ENCODE data around the gene RNU1-3. TPM values are rescaled to one million over a fixed set of nuclear protein-coding genes. Genes with fewer than 3 reads are reported as not detected.

The RNU1-3 gene
- total and polyA plus RNA-seq, 9 of the 15 experiments (the other 6 are each of a cell fraction or from before 2014, with no cell fraction given): under 0.01 to 32,823 (median 2,538) TPM; not detected in 4

DNA sequence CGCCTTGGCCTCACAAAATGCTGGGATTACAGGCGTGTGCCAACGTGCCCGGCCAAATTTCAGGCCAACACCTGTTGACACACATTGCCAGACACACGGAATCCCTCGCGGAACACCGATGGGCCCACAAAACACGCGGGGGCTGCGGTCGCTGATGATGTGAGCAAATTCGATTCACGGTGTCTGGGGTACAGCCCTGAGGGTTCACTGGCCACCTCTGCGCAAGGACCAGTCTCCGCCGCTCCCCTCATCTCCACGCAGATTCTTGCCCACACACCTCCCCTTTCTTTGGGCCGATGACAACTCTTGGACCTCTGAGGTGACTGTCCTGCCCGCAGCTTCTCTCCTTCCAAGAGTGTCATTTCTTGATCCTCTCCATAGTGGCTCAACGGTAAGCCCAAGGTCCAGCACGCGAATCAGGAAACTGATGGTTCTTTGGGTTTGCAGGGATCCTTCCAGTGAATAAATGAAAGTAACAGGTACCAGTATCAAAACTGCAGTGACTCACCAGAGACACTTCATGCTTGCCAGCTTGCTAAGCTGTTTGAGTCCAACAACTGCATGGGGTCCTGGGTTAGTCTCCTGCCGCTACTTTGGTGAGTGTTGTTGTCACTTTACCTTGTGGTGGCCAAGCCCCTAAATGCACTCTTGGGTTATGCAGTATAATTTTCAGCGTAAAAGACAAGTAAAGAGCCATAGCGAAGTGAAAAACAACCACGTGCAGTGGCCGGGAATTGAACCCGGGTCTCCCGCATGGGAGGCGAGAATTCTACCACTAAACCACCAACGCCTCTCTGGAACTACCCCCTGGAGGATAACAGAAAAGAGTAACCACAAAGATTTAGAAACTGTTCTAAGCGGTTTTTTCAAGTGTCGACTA, 11.0 kb upstream of the RNU1-3 start (continued):
- TF ChIP-seq PPARD (CRISPR knock-in tag; IDR thresholded peaks at IDR 0.05) (no peak), L3MBTL2 (IDR thresholded peaks at IDR 0.05) (peak; percentile 59; the same call in 1 of the 2 replicates), ZNF79 (CRISPR knock-in tag; IDR thresholded peaks at IDR 0.05; ENCODE audit: low read depth) (no peak), MED1 (CRISPR knock-in tag; IDR thresholded peaks at IDR 0.05; ENCODE audit: borderline replicate concordance) (no peak), RHOXF2B (CRISPR knock-in tag; conservative IDR thresholded peaks at IDR 0.05) (0 out of 2 replicates have a peak, but pooled peaks have one; percentile 44), TRIM28 (IDR thresholded peaks at IDR 0.05) (peak; percentile 69; the same call in 1 of the 2 replicates), BRF1 (IDR thresholded peaks at IDR 0.05; ENCODE audit: borderline replicate concordance, extremely low read depth, insufficient read length) (peak; percentile 39), ESRRA (IDR thresholded peaks at IDR 0.05; ENCODE audit: borderline replicate concordance, low read depth) (peak; percentile 59; the same call in 1 of the 2 replicates), POLR2AphosphoS5 (IDR thresholded peaks at IDR 0.05; ENCODE audit: control insufficient read depth, insufficient read depth, low read depth, low read length) (no peak), HMG20B (CRISPR knock-in tag; IDR thresholded peaks at IDR 0.05) (0 out of 2 replicates have a peak, but pooled peaks have one; percentile 55), ZNF239 (CRISPR knock-in tag; IDR thresholded peaks at IDR 0.05) (0 out of 2 replicates have a peak, but pooled peaks have one; percentile 9), FIP1L1 (IDR thresholded peaks at IDR 0.05; ENCODE audit: low read depth, low read length, poor library complexity, severe bottlenecking) (no peak), MTA2 (IDR thresholded peaks at IDR 0.05; ENCODE audit: low read depth) (no peak), ERF (CRISPR knock-in tag; IDR thresholded peaks at IDR 0.05) (peak; percentile 81; the same call in 1 of the 2 replicates), SAFB2 (IDR thresholded peaks at IDR 0.05; ENCODE audit: borderline replicate concordance, low read depth, low read length, severe bottlenecking) (no peak), TCFL5 (CRISPR knock-in tag; conservative IDR thresholded peaks at IDR 0.05) (no peak), ZNF212 (CRISPR knock-in tag; IDR thresholded peaks at IDR 0.05) (no peak)
- TF ChIP-seq, protein P1, sequence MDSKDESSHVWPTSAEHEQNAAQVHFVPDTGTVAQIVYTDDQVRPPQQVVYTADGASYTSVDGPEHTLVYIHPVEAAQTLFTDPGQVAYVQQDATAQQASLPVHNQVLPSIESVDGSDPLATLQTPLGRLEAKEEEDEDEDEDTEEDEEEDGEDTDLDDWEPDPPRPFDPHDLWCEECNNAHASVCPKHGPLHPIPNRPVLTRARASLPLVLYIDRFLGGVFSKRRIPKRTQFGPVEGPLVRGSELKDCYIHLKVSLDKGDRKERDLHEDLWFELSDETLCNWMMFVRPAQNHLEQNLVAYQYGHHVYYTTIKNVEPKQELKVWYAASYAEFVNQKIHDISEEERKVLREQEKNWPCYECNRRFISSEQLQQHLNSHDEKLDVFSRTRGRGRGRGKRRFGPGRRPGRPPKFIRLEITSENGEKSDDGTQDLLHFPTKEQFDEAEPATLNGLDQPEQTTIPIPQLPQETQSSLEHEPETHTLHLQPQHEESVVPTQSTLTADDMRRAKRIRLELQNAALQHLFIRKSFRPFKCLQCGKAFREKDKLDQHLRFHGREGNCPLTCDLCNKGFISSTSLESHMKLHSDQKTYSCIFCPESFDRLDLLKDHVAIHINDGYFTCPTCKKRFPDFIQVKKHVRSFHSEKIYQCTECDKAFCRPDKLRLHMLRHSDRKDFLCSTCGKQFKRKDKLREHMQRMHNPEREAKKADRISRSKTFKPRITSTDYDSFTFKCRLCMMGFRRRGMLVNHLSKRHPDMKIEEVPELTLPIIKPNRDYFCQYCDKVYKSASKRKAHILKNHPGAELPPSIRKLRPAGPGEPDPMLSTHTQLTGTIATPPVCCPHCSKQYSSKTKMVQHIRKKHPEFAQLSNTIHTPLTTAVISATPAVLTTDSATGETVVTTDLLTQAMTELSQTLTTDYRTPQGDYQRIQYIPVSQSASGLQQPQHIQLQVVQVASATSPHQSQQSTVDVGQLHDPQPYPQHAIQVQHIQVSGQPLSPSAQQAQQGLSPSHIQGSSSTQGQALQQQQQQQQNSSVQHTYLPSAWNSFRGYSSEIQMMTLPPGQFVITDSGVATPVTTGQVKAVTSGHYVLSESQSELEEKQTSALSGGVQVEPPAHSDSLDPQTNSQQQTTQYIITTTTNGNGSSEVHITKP (IDR thresholded peaks at IDR 0.05; ENCODE audit: partially characterized antibody): no peak
- TF ChIP-seq, protein P2, sequence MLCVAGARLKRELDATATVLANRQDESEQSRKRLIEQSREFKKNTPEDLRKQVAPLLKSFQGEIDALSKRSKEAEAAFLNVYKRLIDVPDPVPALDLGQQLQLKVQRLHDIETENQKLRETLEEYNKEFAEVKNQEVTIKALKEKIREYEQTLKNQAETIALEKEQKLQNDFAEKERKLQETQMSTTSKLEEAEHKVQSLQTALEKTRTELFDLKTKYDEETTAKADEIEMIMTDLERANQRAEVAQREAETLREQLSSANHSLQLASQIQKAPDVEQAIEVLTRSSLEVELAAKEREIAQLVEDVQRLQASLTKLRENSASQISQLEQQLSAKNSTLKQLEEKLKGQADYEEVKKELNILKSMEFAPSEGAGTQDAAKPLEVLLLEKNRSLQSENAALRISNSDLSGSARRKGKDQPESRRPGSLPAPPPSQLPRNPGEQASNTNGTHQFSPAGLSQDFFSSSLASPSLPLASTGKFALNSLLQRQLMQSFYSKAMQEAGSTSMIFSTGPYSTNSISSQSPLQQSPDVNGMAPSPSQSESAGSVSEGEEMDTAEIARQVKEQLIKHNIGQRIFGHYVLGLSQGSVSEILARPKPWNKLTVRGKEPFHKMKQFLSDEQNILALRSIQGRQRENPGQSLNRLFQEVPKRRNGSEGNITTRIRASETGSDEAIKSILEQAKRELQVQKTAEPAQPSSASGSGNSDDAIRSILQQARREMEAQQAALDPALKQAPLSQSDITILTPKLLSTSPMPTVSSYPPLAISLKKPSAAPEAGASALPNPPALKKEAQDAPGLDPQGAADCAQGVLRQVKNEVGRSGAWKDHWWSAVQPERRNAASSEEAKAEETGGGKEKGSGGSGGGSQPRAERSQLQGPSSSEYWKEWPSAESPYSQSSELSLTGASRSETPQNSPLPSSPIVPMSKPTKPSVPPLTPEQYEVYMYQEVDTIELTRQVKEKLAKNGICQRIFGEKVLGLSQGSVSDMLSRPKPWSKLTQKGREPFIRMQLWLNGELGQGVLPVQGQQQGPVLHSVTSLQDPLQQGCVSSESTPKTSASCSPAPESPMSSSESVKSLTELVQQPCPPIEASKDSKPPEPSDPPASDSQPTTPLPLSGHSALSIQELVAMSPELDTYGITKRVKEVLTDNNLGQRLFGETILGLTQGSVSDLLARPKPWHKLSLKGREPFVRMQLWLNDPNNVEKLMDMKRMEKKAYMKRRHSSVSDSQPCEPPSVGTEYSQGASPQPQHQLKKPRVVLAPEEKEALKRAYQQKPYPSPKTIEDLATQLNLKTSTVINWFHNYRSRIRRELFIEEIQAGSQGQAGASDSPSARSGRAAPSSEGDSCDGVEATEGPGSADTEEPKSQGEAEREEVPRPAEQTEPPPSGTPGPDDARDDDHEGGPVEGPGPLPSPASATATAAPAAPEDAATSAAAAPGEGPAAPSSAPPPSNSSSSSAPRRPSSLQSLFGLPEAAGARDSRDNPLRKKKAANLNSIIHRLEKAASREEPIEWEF (CRISPR knock-in tag; IDR thresholded peaks at IDR 0.05): no peak
